ENCODE data around the gene TRIM63.
A peak's percentile ranks its signal among the peaks of the same experiment; 100 is the strongest.
"Not testable (repeated sequence)": the region's sequence is repeated elsewhere in the genome, so short reads cannot be mapped to it uniquely, and the experiment has no call there.

TRIM63 gene
- total RNA-seq = 0 reads per million in 2 experiments

- DNase-seq (ENCODE audit: low read depth) = no peak
Observed at GRCh38 chr1:26067432-26067911, at the start of gene TRIM63. Gene TRIM63, minus strand, starts transcription at chr1:26067630. Its CDS starts 136 bp downstream, at chr1:26067494.

GRCh38 chr1:26114165-26114927 is 46.9 kb upstream of the TRIM63 start:
- DNase-seq (ENCODE audit: low read depth) = no peak

- no peak for DNase-seq (ENCODE audit: low read depth)
Observed at GRCh38 chr1:26112407-26112775, 45.0 kb upstream of the TRIM63 start.

- DNase-seq (ENCODE audit: low read depth) = peak; percentile 93
Observed at GRCh38 chr1:26111530-26112406, 44.3 kb upstream of the TRIM63 start, which contains the start of gene PDIK1L. Gene PDIK1L, plus strand, starts transcription at chr1:26111824. Its CDS starts 2,485 bp downstream, at chr1:26114309.

GRCh38 chr1:26110731-26111529 is 43.5 kb upstream of the TRIM63 start:
- peak; percentile 70 for DNase-seq (ENCODE audit: low read depth)

GRCh38 chr1:26109229-26110164 is 42.1 kb upstream of the TRIM63 start:
- DNase-seq (ENCODE audit: low read depth) = no peak

- not testable (repeated sequence) for DNase-seq (ENCODE audit: low read depth)
Observed at GRCh38 chr1:26105226-26105548, 37.8 kb upstream of the TRIM63 start.

- DNase-seq (ENCODE audit: low read depth) = no peak
Observed at GRCh38 chr1:26102526-26102925, 35.1 kb upstream of the TRIM63 start.

- DNase-seq (ENCODE audit: low read depth) = no peak
Observed at GRCh38 chr1:26102119-26102518, 34.7 kb upstream of the TRIM63 start.

- not testable (repeated sequence) for DNase-seq (ENCODE audit: low read depth)
Observed at GRCh38 chr1:26100204-26100603, 32.8 kb upstream of the TRIM63 start.

- no peak for DNase-seq (ENCODE audit: low read depth)
Observed at GRCh38 chr1:26099780-26100179, 32.4 kb upstream of the TRIM63 start.

- no peak for DNase-seq (ENCODE audit: low read depth)
Observed at GRCh38 chr1:26098602-26099001, 31.2 kb upstream of the TRIM63 start.

GRCh38 chr1:26097696-26098095 is 30.3 kb upstream of the TRIM63 start:
- no peak for DNase-seq (ENCODE audit: low read depth)

- DNase-seq (ENCODE audit: low read depth) = no peak
Observed at GRCh38 chr1:26096471-26096870, 29.0 kb upstream of the TRIM63 start.

GRCh38 chr1:26094677-26095383 is 27.4 kb upstream of the TRIM63 start:
- no peak for DNase-seq (ENCODE audit: low read depth)

GRCh38 chr1:26094076-26094669 is 26.7 kb upstream of the TRIM63 start:
- DNase-seq (ENCODE audit: low read depth) = no peak

GRCh38 chr1:26093569-26093968 is 26.1 kb upstream of the TRIM63 start:
- DNase-seq (ENCODE audit: low read depth) = not testable (repeated sequence)

GRCh38 chr1:26092422-26092821 is 25.0 kb upstream of the TRIM63 start:
- no peak for DNase-seq (ENCODE audit: low read depth)

- no peak for DNase-seq (ENCODE audit: low read depth)
Observed at GRCh38 chr1:26090893-26091292, 23.5 kb upstream of the TRIM63 start.

- DNase-seq (ENCODE audit: low read depth) = no peak
Observed at GRCh38 chr1:26089125-26089524, 21.7 kb upstream of the TRIM63 start.

Measured in T follicular helper cell (primary cell).